ENCODE data around the gene SAFB.

- TF ChIP-seq CTCF (IDR thresholded peaks at IDR 0.05; ENCODE audit: low read depth, low read length): no peak
- TF ChIP-seq EZH2phosphoT487 (IDR thresholded peaks at IDR 0.05; ENCODE audit: low read depth): no peak
These were observed 12.9 kb upstream of the SAFB start for GRCh38 chr19:5609881-5610448.
